Esophagus muscularis mucosa (tissue), 4 donors: ENCODE results near the gene DENND4C. TPM values are rescaled to one million over a fixed set of nuclear protein-coding genes. Genes with fewer than 3 reads are reported as not detected.
A peak's percentile ranks its signal among the peaks of the same experiment; 100 is the strongest.

ENCODE experiments used
- DNase-seq: peaks from one replicate; pipeline ENCODE4 v3.0.0-alpha.2; 2017; ENCODE audit errors: extremely low spot score
- H3K27ac ChIP-seq, 4 donors: fragments of 200-600 bp; sonication (generic); replicated peaks in 1 of 4; 1 replicate in 3 of 4; 2 replicates in 1 of 4; pipeline ENCODE4 v1.5.1; 2016 to 2019; ENCODE audit warnings: mild to moderate bottlenecking in 1 of 4
- H3K27me3 ChIP-seq, 4 donors: fragments of 200-600 bp; sonication (generic); one replicate each; pipeline versions ENCODE4 v1.5.1 to v1.6.0; 2016 to 2019
- H3K36me3 ChIP-seq, 4 donors: fragments of 200-600 bp; sonication (generic); one replicate each; pipeline ENCODE4 v1.5.1; 2016 to 2019
- H3K4me1 ChIP-seq, 4 donors: fragments of 200-600 bp; sonication (generic); one replicate each; pipeline ENCODE4 v1.5.1; 2016 to 2019
- H3K4me3 ChIP-seq, 4 donors: fragments of 200-600 bp; sonication (generic); 1 replicate in 2 of 4; 2 replicates in 2 of 4; pipeline ENCODE4 v1.5.1; 2016 to 2019; ENCODE audit warnings: mild to moderate bottlenecking in 4 of 4, moderate library complexity in 1 of 4
- H3K9me3 ChIP-seq, 4 donors: fragments of 200-600 bp; sonication (generic); 1 replicate in 3 of 4; 2 replicates in 1 of 4; pipeline ENCODE4 v1.5.1; 2016 to 2019
- CTCF ChIP-seq, 3 experiments: fragments of 200-600 bp in 2 of 3; fragments of 450-650 bp in 1 of 3; sonication (generic) in 2 of 3; IDR thresholded peaks; one replicate each; pipeline ENCODE4 v1.5.1; 2017 to 2019; ENCODE audit warnings: antibody characterized with exemption in 3 of 3, mild to moderate bottlenecking in 2 of 3, moderate library complexity in 1 of 3
- EP300 ChIP-seq: sonication (generic); formaldehyde crosslinking; IDR thresholded peaks from one replicate; pipeline ENCODE4 v1.6.1; 2017; ENCODE audit warnings: antibody characterized with exemption
- POLR2A ChIP-seq: fragments of 450-650 bp; IDR thresholded peaks from one replicate; pipeline ENCODE4 v1.6.1; 2017; ENCODE audit warnings: antibody characterized with exemption, moderate library complexity, mild to moderate bottlenecking, low read depth
- POLR2AphosphoS5 ChIP-seq, 2 donors: sonication (generic); formaldehyde crosslinking; IDR thresholded peaks; one replicate each; pipeline ENCODE4 v1.6.1; 2017; ENCODE audit warnings: antibody characterized with exemption in 2 of 2
- WGBS: methylation state at CpG from one replicate; pipeline ENCODE4 v1.1.5; 2018; 5-methylcytosine and 5-hydroxymethylcytosine counted together
- intact Hi-C: fragments of 100-400 bp; cut with DNase I; formaldehyde crosslinking; loops from one replicate; pipeline ENCODE4 v1.15.1; 2023
- total RNA-seq, 4 donors: library from RNA; depleted of rRNA; stranded (reverse); fragments of >200 nt; gene quantifications; one replicate each; pipeline versions ENCODE4 v1.1.0 to v1.2.1, GENCODE V29; 2016

DENND4C gene
- total RNA-seq, 4 donors from 2014 or later: 59.1 to 97.3 (median 88.1) TPM

- peak; percentile 90 for DNase-seq
- 2% methylated on average over 35 of the region's 35 CpGs for WGBS
- Histone ChIP-seq H3K27me3 (no peaks in the 10 kb centered on the region), H3K36me3 (no peaks in the 10 kb centered on the region), H3K27ac (peak overlapping the region; percentile 96 to 99 (median 98)), H3K4me3 (peak overlapping the region; percentile 79 to 96 (median 80)), H3K9me3 (no peaks in the 10 kb centered on the region), H3K4me1 (peaks cover 16 to 48% (median 37%) of the 10 kb centered on the region in 4 donors)
- intact Hi-C loops: loop anchor here (5.0 to 10.0 kb wide), 2 partner anchors 49 to 143 kb away; no protein-coding TSS in a partner anchor
- TF ChIP-seq POLR2A (no peak), EP300 (no peak), CTCF (IDR thresholded peaks at IDR 0.05) (no peak), POLR2AphosphoS5 (IDR thresholded peaks at IDR 0.05) (no peak)
Measured at GRCh38 chr9:19231126-19231903, 822 bp downstream of the DENND4C start.

- intact Hi-C loops: loop anchor here (5.0 to 10.0 kb wide), 2 partner anchors 50 to 143 kb away; no protein-coding TSS in a partner anchor
- no peak for DNase-seq
Measured at GRCh38 chr9:19231904-19232822, 1.7 kb downstream of the DENND4C start.

GRCh38 chr9:19232823-19233194 is 2.3 kb downstream of the DENND4C start:
- TF ChIP-seq POLR2AphosphoS5 (IDR thresholded peaks at IDR 0.05): no peak
- TF ChIP-seq POLR2A: no peak
- no peak for TF ChIP-seq CTCF (IDR thresholded peaks at IDR 0.05)
- TF ChIP-seq EP300: no peak
- WGBS: 11% methylated on average over 1 of the region's 1 CpG
- Histone ChIP-seq H3K4me1 (peaks cover 21 to 63% (median 45%) of the 10 kb centered on the region in 4 donors), H3K4me3 (peak overlapping the region; percentile 2 to 96 (median 79)), H3K27ac (peak overlapping the region; percentile 96 to 99 (median 98)), H3K27me3 (no peaks in the 10 kb centered on the region), H3K9me3 (no peaks in the 10 kb centered on the region), H3K36me3 (no peaks in the 10 kb centered on the region)
- no peak for DNase-seq
- intact Hi-C loops: loop anchor here (5.0 to 10.0 kb wide), 2 partner anchors 51 to 142 kb away; no protein-coding TSS in a partner anchor

More at GRCh38 chr9:19231904-19232822, 1.7 kb downstream of the DENND4C start:
- no peak for TF ChIP-seq CTCF (IDR thresholded peaks at IDR 0.05)
- 6% methylated on average over 14 of the region's 14 CpGs for WGBS
- H3K9me3 ChIP-seq: no peaks in the 10 kb centered on the region
- peak overlapping the region; percentile 96 to 99 (median 98) for H3K27ac ChIP-seq
- H3K27me3 ChIP-seq: no peaks in the 10 kb centered on the region
- H3K4me3 ChIP-seq: peak overlapping the region; percentile 79 to 96 (median 80)
- peaks cover 18 to 57% (median 43%) of the 10 kb centered on the region in 4 donors for H3K4me1 ChIP-seq
- H3K36me3 ChIP-seq: no peaks in the 10 kb centered on the region

GRCh38 chr9:19233344-19233743 is 2.9 kb downstream of the DENND4C start:
- Histone ChIP-seq H3K27ac (peak overlapping the region; percentile 96 to 99 (median 98)), H3K4me1 (peaks cover 21 to 67% (median 47%) of the 10 kb centered on the region in 4 donors), H3K4me3 (peak overlapping the region in 3 of 4 donors; percentile 79 to 96 (median 79)), H3K27me3 (no peaks in the 10 kb centered on the region), H3K9me3 (no peaks in the 10 kb centered on the region), H3K36me3 (no peaks in the 10 kb centered on the region)
- TF ChIP-seq POLR2AphosphoS5 (IDR thresholded peaks at IDR 0.05): no peak
- intact Hi-C loops: loop anchor here (5.0 to 10.0 kb wide), 2 partner anchors 51 to 141 kb away; no protein-coding TSS in a partner anchor
- 59% methylated on average over 5 of the region's 5 CpGs for WGBS
- DNase-seq: no peak
